Omental fat pad (tissue), 4 donors: ENCODE measurements around the gene KCNJ5. TPM values are rescaled to one million over a fixed set of nuclear protein-coding genes. Genes with fewer than 3 reads are reported as not detected.

Experiments
- ATAC-seq: fragments of 150-250 bp; one replicate; pipeline ENCODE4 v1.9.1; 2016; ENCODE audit warnings: mild to moderate bottlenecking, moderate library complexity; ENCODE audit not compliant: low FRiP score
- DNase-seq: peaks from one replicate; pipeline ENCODE4 v3.0.0-alpha.2; 2019; ENCODE audit warnings: low spot score
- CTCF ChIP-seq, 3 donors: fragments of 450-650 bp; IDR thresholded peaks; one replicate each; pipeline ENCODE4 v1.5.1; 2016 to 2017; ENCODE audit warnings: antibody characterized with exemption in 3 of 3, mild to moderate bottlenecking in 3 of 3, moderate library complexity in 2 of 3
- total RNA-seq, 4 donors: library from RNA; depleted of rRNA; stranded (reverse); fragments of >200 nt; gene quantifications; one replicate each; pipeline ENCODE4 v1.1.0, GENCODE V29; 2016

Gene KCNJ5
- total RNA-seq, 4 donors from 2014 or later: 1.5 to 12.1 (median 3.0) TPM

- no peak for TF ChIP-seq CTCF (IDR thresholded peaks at IDR 0.05)
- ATAC-seq: no peak
- no peak for DNase-seq
These were observed 10.7 kb downstream of the KCNJ5 start for GRCh38 chr11:128901653-128902514.

GRCh38 chr11:128902515-128903066, 11.4 kb downstream of the KCNJ5 start:
- DNase-seq (no peak), ATAC-seq (no peak)
- no peak for TF ChIP-seq CTCF (IDR thresholded peaks at IDR 0.05)

- no peak for ATAC-seq
- no peak for TF ChIP-seq CTCF (IDR thresholded peaks at IDR 0.05)
- no peak for DNase-seq
These were observed 12.3 kb downstream of the KCNJ5 start for GRCh38 chr11:128903248-128904061.

- no peak for TF ChIP-seq CTCF (IDR thresholded peaks at IDR 0.05)
- DNase-seq (no peak), ATAC-seq (no peak)
These were observed 13.1 kb downstream of the KCNJ5 start for GRCh38 chr11:128904303-128904655.

GRCh38 chr11:128904656-128905344, 13.6 kb downstream of the KCNJ5 start:
- TF ChIP-seq CTCF (IDR thresholded peaks at IDR 0.05): no peak
- no peak for ATAC-seq
- no peak for DNase-seq

- no peak for DNase-seq
- no peak for TF ChIP-seq CTCF (IDR thresholded peaks at IDR 0.05)
- ATAC-seq: peak; percentile 20
These were observed 14.4 kb downstream of the KCNJ5 start for GRCh38 chr11:128905345-128906184.
